ENCODE measurements around the gene FARS2.

- TF ChIP-seq CTCF (IDR thresholded peaks at IDR 0.05) (no peak), POLR2A (IDR thresholded peaks at IDR 0.05) (no peak), EP300 (IDR thresholded peaks at IDR 0.05) (no peak), POLR2AphosphoS5 (IDR thresholded peaks at IDR 0.05) (no peak)
Measured at GRCh38 chr6:5567352-5567751, 306.0 kb downstream of the FARS2 start.
